GM12878 (cell line): ENCODE measurements around the gene SLC12A4. TPM values are rescaled to one million over a fixed set of nuclear protein-coding genes. Genes with fewer than 3 reads are reported as not detected.

ENCODE experiments used
- ATAC-seq: fragments of 200-7000 bp; cut with Tn5 transposase; 3 replicates; pipeline ENCODE4 v1.9.1; 2020; ENCODE audit warnings: mild to moderate bottlenecking, moderate library complexity
- BruUV-seq: library from RNA; stranded (reverse); fragments of 400-500 nt; replicated peaks from 2 replicates; lab custom pipeline; 2021; lab: Mats Ljungman, UMichigan
- CTCF ChIA-PET: fragments of 300-600 bp; sonication (Branson Sonifier 250); formaldehyde crosslinking; extraction: SDS; loops from one replicate; lab custom pipeline; 2021; ENCODE audit warnings: inconsistent platforms; lab: Yijun Ruan, JAX
- POLR2A ChIA-PET: fragments of 350-600 bp; formaldehyde crosslinking; extraction: SDS; loops from one replicate; lab custom pipeline; 2021; ENCODE audit warnings: inconsistent platforms; lab: Charles Lee
- RAD21 ChIA-PET: fragments of 300-600 bp; sonication (Branson Sonifier 250); formaldehyde crosslinking; loops from one replicate; lab custom pipeline; 2023; ENCODE audit warnings: antibody characterized with exemption; ENCODE audit not compliant: unreplicated experiment; lab: Charles Lee
- SMC1A ChIA-PET: fragments of 300-600 bp; sonication (Branson Sonifier 250); formaldehyde crosslinking; loops from one replicate; lab custom pipeline; 2023; ENCODE audit not compliant: unreplicated experiment, uncharacterized antibody; lab: Charles Lee
- DNase-seq: peaks from one replicate; pipeline ENCODE4 v3.0.0-alpha.2; 2011; ENCODE audit warnings: low read depth, low spot score
- FAIRE-seq: peaks from 3 replicates; lab custom pipeline; 2011; peaks lifted over from hg19 to GRCh38; lab: Jason Lieb, UNC
- H2AFZ ChIP-seq: 2 replicates; pipeline ENCODE4 v1.6.0; 2011; ENCODE audit warnings: low read depth, low read length, control low read depth; ENCODE audit not compliant: control insufficient read depth
- H3K27ac ChIP-seq: 2 replicates; pipeline ENCODE4 v1.5.1; 2011; ENCODE audit warnings: control low read depth; ENCODE audit not compliant: control insufficient read depth, insufficient read depth
- H3K27me3 ChIP-seq, 2 experiments: replicated peaks in 1 of 2; 2 replicates each; pipeline versions ENCODE4 v1.6.0 to v1.6.1; 2011; ENCODE audit warnings: low read length in 1 of 2; ENCODE audit not compliant: control insufficient read depth in 2 of 2, insufficient read depth in 2 of 2
- H3K36me3 ChIP-seq, 2 experiments: 2 replicates each; pipeline ENCODE4 v1.5.1; 2011; ENCODE audit warnings: low read length in 1 of 2; ENCODE audit not compliant: control insufficient read depth in 2 of 2, insufficient read depth in 2 of 2
- H3K4me1 ChIP-seq: 2 replicates; pipeline ENCODE4 v1.6.1; 2011; ENCODE audit warnings: mild to moderate bottlenecking, low read length, moderate library complexity, mixed read lengths; ENCODE audit not compliant: control insufficient read depth, insufficient read depth
- H3K4me2 ChIP-seq: 2 replicates; pipeline ENCODE4 v1.6.0; 2011; ENCODE audit warnings: control low read depth; ENCODE audit not compliant: control insufficient read depth, insufficient read depth
- H3K4me3 ChIP-seq: fragments of 200-600 bp; sonication (generic); 2 replicates; pipeline ENCODE4 v1.5.1; 2016
- H3K79me2 ChIP-seq: 2 replicates; pipeline ENCODE4 v1.6.0; 2011; ENCODE audit warnings: low read length; ENCODE audit not compliant: control insufficient read depth, insufficient read depth
- H3K9ac ChIP-seq: 2 replicates; pipeline ENCODE4 v1.8.0; 2011; ENCODE audit warnings: low read length, control low read depth, mixed read lengths; ENCODE audit not compliant: control insufficient read depth, insufficient read depth
- H3K9me3 ChIP-seq: replicated peaks from 3 replicates; pipeline ENCODE4 v1.5.1; 2011; ENCODE audit warnings: mild to moderate bottlenecking, low read length; ENCODE audit not compliant: control insufficient read depth, insufficient read depth
- H4K20me1 ChIP-seq: 2 replicates; pipeline ENCODE4 v1.6.0; 2011; ENCODE audit not compliant: control insufficient read depth, insufficient read depth
- ATF2 ChIP-seq: IDR thresholded peaks from 2 replicates; pipeline ENCODE4 v1.6.1; 2012; ENCODE audit warnings: low read length, inconsistent platforms
- ESRRA ChIP-seq: IDR thresholded peaks from 2 replicates; pipeline ENCODE4 v1.6.1; 2012; ENCODE audit warnings: mild to moderate bottlenecking, low read length, improper control_type of control experiment
- MEF2A ChIP-seq: IDR thresholded peaks from 2 replicates; pipeline ENCODE4 v1.6.1; 2011; ENCODE audit warnings: low read depth, mild to moderate bottlenecking, low read length, moderate library complexity; ENCODE audit not compliant: insufficient read depth
- MTA2 ChIP-seq: fragments of 450-650 bp; IDR thresholded peaks from 2 replicates; pipeline ENCODE4 v1.6.1; 2016; ENCODE audit warnings: low read depth, mild to moderate bottlenecking, moderate library complexity
- ZBTB4 ChIP-seq: fragments of 450-650 bp; formaldehyde crosslinking; IDR thresholded peaks from 2 replicates; pipeline ENCODE4 v1.4.0; 2022; ENCODE audit warnings: mild to moderate bottlenecking, moderate library complexity
- WGBS: methylation state at CpG from one replicate; pipeline ENCODE4 v1.1.6; 2016; ENCODE audit warnings: low lambda C conversion rate; ENCODE audit not compliant: insufficient replicate concordance, insufficient coverage; ENCODE audit errors: missing lambda C conversion rate; 5-methylcytosine and 5-hydroxymethylcytosine counted together
- in situ Hi-C: fragments of 300-500 bp; cut with MboI; formaldehyde crosslinking; loops from 9 replicates; pipeline ENCODE4 v1.14.3; 2018; ENCODE audit warnings: mixed read lengths
- intact Hi-C: fragments of 100-400 bp; cut with micrococcal nuclease; formaldehyde crosslinking; loops from one replicate; pipeline ENCODE4 v1.14.2; 2022; ENCODE audit not compliant: unreplicated experiment
- polyA plus RNA-seq, 11 experiments: library from polyadenylated mRNA; depleted of rRNA in 4 of 11; unstranded in 6 of 11; stranded (reverse) in 5 of 11; fragments of >200 nt; fragmentation: Nextera tagmentation in 4 of 11; fragmentation: Illumina TruSeq in 1 of 11; extraction: Ambion mirVana in 4 of 11; extraction: Trizol in 1 of 11; gene quantifications; 1 replicate in 1 of 11; 2 replicates in 10 of 11; pipeline versions ENCODE4 v1.2.1 to v1.2.3, GENCODE V29; 2011 to 2016; ENCODE audit warnings: inconsistent platforms in 2 of 11, missing spikeins in 2 of 11, low read depth in 1 of 11
- total RNA-seq, 4 experiments: library from RNA; depleted of rRNA in 3 of 4; stranded (reverse); fragments of >200 nt in 3 of 4; fragmentation: Illumina TruSeq in 1 of 4; extraction: Trizol in 1 of 4; gene quantifications; 2 replicates each; pipeline versions ENCODE4 v1.2.1 to v1.2.3, GENCODE V29; 2013 to 2021

The SLC12A4 gene
- total and polyA plus RNA-seq, 10 of the 15 experiments (the other 5 are each of a cell fraction or from before 2014, with no cell fraction given): 0.95 to 39.9 (median 14.2) TPM

- Histone ChIP-seq H3K4me2 (no peak overlapping the region), H3K4me3 (no peak overlapping the region), H3K36me3 (peaks cover 0 to 8% of the 10 kb centered on the region in 2 experiments; a peak in 2 of 4 replicates), H2AFZ (no peak overlapping the region), H3K4me1 (no peaks in the 10 kb centered on the region; the same call in 1 of the 2 replicates), H3K9me3 (no peaks in the 10 kb centered on the region), H3K79me2 (no peaks in the 10 kb centered on the region)
- ChIA-PET SMC1A (no interaction called here), CTCF (no interaction called here), RAD21 (no interaction called here)
- intact Hi-C loops: loop anchor here (10.0 kb wide), 1 partner anchor 399 kb away; the partner anchor contains the start of gene RIPOR1
- in situ Hi-C loops: no loop called here
- WGBS: 85% methylated on average over 10 of the region's 10 CpGs
- DNase-seq: no peak
- TF ChIP-seq MEF2A: no peak
- no peak for TF ChIP-seq MTA2
- TF ChIP-seq ESRRA: no peak
- no peak for TF ChIP-seq ATF2
- TF ChIP-seq ZBTB4 (CRISPR knock-in tag): no peak
- TF ChIP-seq, all 136 proteins: peak for 0
- no peaks in the 10 kb centered on the region for H4K20me1 ChIP-seq
- POLR2A ChIA-PET: no interaction called here
- no peak overlapping the region for H3K9ac ChIP-seq
- no peak overlapping the region for H3K27ac ChIP-seq
- ATAC-seq: no peak
- no peak for FAIRE-seq
- BruUV-seq: no TSS peak
- no peaks in the 10 kb centered on the region for H3K27me3 ChIP-seq
Measured at GRCh38 chr16:67923414-67924116, 44.9 kb downstream of the SLC12A4 start.
